H1 (cell line): ENCODE results near the gene GLB1L3. TPM values are rescaled to one million over a fixed set of nuclear protein-coding genes. Genes with fewer than 3 reads are reported as not detected.

ENCODE experiments used
- CTCF ChIA-PET: fragments of 300-600 bp; sonication (Branson Sonifier 250); formaldehyde crosslinking; loops from one replicate; lab custom pipeline; 2021; ENCODE audit not compliant: partially characterized antibody; lab: Charles Lee
- POLR2A ChIA-PET: fragments of 300-600 bp; sonication (Branson Sonifier 250); formaldehyde crosslinking; loops from one replicate; lab custom pipeline; 2021; ENCODE audit warnings: inconsistent platforms; ENCODE audit not compliant: partially characterized antibody; lab: Charles Lee
- DNase-seq, 2 experiments: peaks; one replicate each; pipeline versions ENCODE4 v3.0.0 to v3.0.0-alpha.2; 2010 to 2022; ENCODE audit warnings: low spot score in 2 of 2, low read depth in 1 of 2, mixed read lengths in 1 of 2
- FAIRE-seq: peaks from 2 replicates; lab custom pipeline; 2011; peaks lifted over from hg19 to GRCh38; lab: Jason Lieb, UNC
- H2AFZ ChIP-seq: 2 replicates; pipeline ENCODE4 v1.8.1; 2012; ENCODE audit warnings: low read length, inconsistent platforms
- H2AK5ac ChIP-seq: 2 replicates; pipeline ENCODE4 v1.6.1; 2013; ENCODE audit warnings: low read depth, low read length
- H2BK120ac ChIP-seq: replicated peaks from 2 replicates; pipeline ENCODE3; 2013; ENCODE audit warnings: low read depth, low read length, inconsistent platforms
- H2BK12ac ChIP-seq: 2 replicates; pipeline ENCODE4 v1.6.1; 2013; ENCODE audit warnings: low read depth, low read length
- H2BK15ac ChIP-seq: 2 replicates; pipeline ENCODE4 v1.6.1; 2013; ENCODE audit warnings: low read length
- H2BK20ac ChIP-seq: 2 replicates; pipeline ENCODE4 v1.6.1; 2013; ENCODE audit warnings: low read length
- H2BK5ac ChIP-seq: 2 replicates; pipeline ENCODE4 v1.6.1; 2013; ENCODE audit warnings: low read depth, low read length
- H3K14ac ChIP-seq: 2 replicates; pipeline ENCODE4 v1.6.1; 2013; ENCODE audit warnings: inconsistent platforms; ENCODE audit not compliant: insufficient read length
- H3K18ac ChIP-seq: 2 replicates; pipeline ENCODE4 v1.6.1; 2013; ENCODE audit warnings: low read length; ENCODE audit errors: extremely low read depth
- H3K23ac ChIP-seq: 2 replicates; pipeline ENCODE4 v1.6.1; 2013; ENCODE audit warnings: inconsistent platforms; ENCODE audit not compliant: insufficient read length
- H3K23me2 ChIP-seq: 2 replicates; pipeline ENCODE4 v1.6.1; 2013; ENCODE audit warnings: low read depth, low read length
- H3K27ac ChIP-seq: 2 replicates; pipeline ENCODE4 v1.6.1; 2011; ENCODE audit warnings: low read depth, low read length, inconsistent platforms
- H3K27me3 ChIP-seq, 4 experiments: replicated peaks in 1 of 4; 1 replicate in 1 of 4; 2 replicates in 3 of 4; pipeline versions ENCODE4 v1.6.1 to v1.8.1; 2011 to 2013; ENCODE audit warnings: low read length in 3 of 4, mild to moderate bottlenecking in 3 of 4, inconsistent platforms in 2 of 4, mixed read lengths in 2 of 4, moderate library complexity in 1 of 4; ENCODE audit not compliant: control insufficient read depth in 3 of 4, insufficient read depth in 3 of 4; ENCODE audit errors: extremely low read depth in 1 of 4
- H3K36me3 ChIP-seq, 4 experiments: 2 replicates each; pipeline versions ENCODE4 v1.6.1 to v1.8.1; 2011 to 2013; ENCODE audit warnings: mild to moderate bottlenecking in 4 of 4, low read length in 3 of 4, moderate library complexity in 2 of 4, control low read depth in 1 of 4, inconsistent platforms in 1 of 4; ENCODE audit not compliant: insufficient read depth in 4 of 4, control insufficient read depth in 2 of 4
- H3K4ac ChIP-seq: replicated peaks from 2 replicates; pipeline ENCODE3; 2013; ENCODE audit warnings: low read length, low read depth, mixed read lengths, inconsistent platforms; ENCODE audit not compliant: insufficient read length
- H3K4me1 ChIP-seq, 4 experiments: replicated peaks in 1 of 4; 1 replicate in 1 of 4; 2 replicates in 3 of 4; pipeline versions ENCODE4 v1.6.1 to v1.8.1; 2011 to 2013; ENCODE audit warnings: low read length in 3 of 4, inconsistent platforms in 2 of 4, mixed read lengths in 1 of 4; ENCODE audit not compliant: insufficient read depth in 4 of 4, control insufficient read depth in 3 of 4
- H3K4me2 ChIP-seq, 2 experiments: 2 replicates each; pipeline versions ENCODE4 v1.6.1 to v1.8.1; 2011 to 2013; ENCODE audit warnings: low read depth in 2 of 2, low read length in 2 of 2, control low read depth in 1 of 2, inconsistent platforms in 1 of 2, mild to moderate bottlenecking in 1 of 2; ENCODE audit not compliant: insufficient read depth in 1 of 2
- H3K4me3 ChIP-seq, 4 experiments: fragments of 200-600, 300-600 bp in 1 of 4; sonication (generic), shearing (Covaris generic), sonication (Bioruptor Twin) in 1 of 4; 2 replicates each; pipeline versions ENCODE4 v1.5.1 to v1.8.1; 2011 to 2016; ENCODE audit warnings: low read length in 4 of 4, low read depth in 3 of 4, control low read depth in 2 of 4, inconsistent platforms in 2 of 4, mild to moderate bottlenecking in 2 of 4, mixed read lengths in 1 of 4, moderate library complexity in 1 of 4; ENCODE audit not compliant: insufficient read depth in 2 of 4; ENCODE audit errors: extremely low read depth in 1 of 4
- H3K56ac ChIP-seq: replicated peaks from 2 replicates; pipeline ENCODE3; 2013; ENCODE audit warnings: low read depth, mild to moderate bottlenecking, mixed read lengths, low read length, inconsistent platforms; ENCODE audit not compliant: insufficient read length
- H3K79me1 ChIP-seq: 2 replicates; pipeline ENCODE4 v1.6.1; 2013; ENCODE audit warnings: low read depth, low read length, control low read depth
- H3K79me2 ChIP-seq, 2 experiments: 2 replicates each; pipeline versions ENCODE4 v1.6.1 to v1.8.1; 2012 to 2013; ENCODE audit warnings: low read length in 2 of 2, mild to moderate bottlenecking in 2 of 2, inconsistent platforms in 1 of 2; ENCODE audit not compliant: insufficient read depth in 2 of 2, control insufficient read depth in 1 of 2
- H3K9ac ChIP-seq, 4 experiments: replicated peaks in 1 of 4; 1 replicate in 1 of 4; 2 replicates in 3 of 4; pipeline versions ENCODE4 v1.6.1 to v1.8.1; 2011 to 2013; ENCODE audit warnings: low read depth in 3 of 4, low read length in 3 of 4, control low read depth in 2 of 4, mild to moderate bottlenecking in 2 of 4, moderate library complexity in 2 of 4, inconsistent platforms in 1 of 4; ENCODE audit errors: extremely low read depth in 1 of 4
- H3K9me3 ChIP-seq, 2 experiments: 2 replicates each; pipeline versions ENCODE4 v1.6.1 to v1.8.1; 2012 to 2013; ENCODE audit warnings: mild to moderate bottlenecking in 2 of 2, moderate library complexity in 2 of 2, control low read depth in 1 of 2, inconsistent platforms in 1 of 2, low read depth in 1 of 2, low read length in 1 of 2, mixed read lengths in 1 of 2; ENCODE audit not compliant: insufficient read depth in 2 of 2
- H4K20me1 ChIP-seq, 2 experiments: replicated peaks in 1 of 2; 2 replicates each; pipeline versions ENCODE3 to v1.8.1; 2011 to 2013; ENCODE audit warnings: inconsistent platforms in 2 of 2, low read length in 2 of 2, mild to moderate bottlenecking in 1 of 2; ENCODE audit not compliant: insufficient read depth in 2 of 2, control insufficient read depth in 1 of 2
- H4K5ac ChIP-seq: 2 replicates; pipeline ENCODE4 v1.6.1; 2013; ENCODE audit warnings: low read length, low read depth, mixed read lengths, inconsistent platforms; ENCODE audit not compliant: insufficient read length
- H4K8ac ChIP-seq: 2 replicates; pipeline ENCODE4 v1.8.0; 2013; ENCODE audit warnings: mild to moderate bottlenecking, moderate library complexity, low read length, inconsistent platforms; ENCODE audit not compliant: insufficient read depth; ENCODE audit errors: extremely low read depth
- H4K91ac ChIP-seq: replicated peaks from 2 replicates; pipeline ENCODE3; 2013; ENCODE audit warnings: low read length, mixed read lengths, inconsistent platforms; ENCODE audit not compliant: insufficient read length
- NANOG ChIP-seq: IDR thresholded peaks from 2 replicates; pipeline ENCODE4 v1.6.1; 2011; ENCODE audit warnings: low read length, low read depth, mild to moderate bottlenecking, inconsistent platforms; ENCODE audit not compliant: insufficient read depth, poor library complexity, severe bottlenecking
- SAP30 ChIP-seq: fragments of 300-600 bp; sonication (generic); IDR thresholded peaks from 2 replicates; pipeline ENCODE4 v1.7.1; 2012; ENCODE audit warnings: low read length, moderate library complexity, mild to moderate bottlenecking, inconsistent platforms; ENCODE audit not compliant: insufficient read depth, insufficient replicate concordance
- WGBS, 2 experiments: shearing (Covaris generic) in 1 of 2; methylation state at CpG; one replicate each; pipeline versions ENCODE4 v1.1.6 to v1.1.7; 2013 to 2015; ENCODE audit warnings: low lambda C conversion rate in 2 of 2, mixed read lengths in 2 of 2, inconsistent platforms in 1 of 2, low coverage in 1 of 2, missing lambda C conversion rate in 1 of 2; ENCODE audit not compliant: insufficient replicate concordance in 2 of 2, insufficient coverage in 1 of 2, insufficient read length in 1 of 2; ENCODE audit errors: extremely low coverage in 1 of 2, missing lambda C conversion rate in 1 of 2; 5-methylcytosine and 5-hydroxymethylcytosine counted together
- polyA plus RNA-seq, 7 experiments: library from polyadenylated mRNA; depleted of rRNA in 3 of 7; stranded (reverse) in 5 of 7; unstranded in 2 of 7; fragments of >200 nt in 5 of 7; fragments of 200-250 nt in 2 of 7; gene quantifications; 1 replicate in 5 of 7; 2 replicates in 1 of 7; 4 replicates in 1 of 7; pipeline versions ENCODE4 v1.2.1 to v1.2.3, GENCODE V29; 2011 to 2013; ENCODE audit warnings: missing spikeins in 2 of 7, mixed read lengths in 2 of 7
- total RNA-seq: library from RNA; stranded (reverse); fragmentation: NEBNext Ultra II Directional; extraction: Animal tissue kit (Norgen Biotek cat#: 25700); gene quantifications from 2 replicates; pipeline ENCODE4 v1.2.1, GENCODE V29; 2021

Gene GLB1L3
- total and polyA plus RNA-seq, 2 of the 8 experiments (the other 6 are each of a cell fraction or from before 2014, with no cell fraction given): 14.9 to 33.2 TPM

GRCh38 chr11:134273317-134273712 lies 2.9 kb upstream of the GLB1L3 start:
- H3K27me3 ChIP-seq: peaks cover 0 to 7% (median 0%) of the 10 kb centered on the region in 4 experiments; a peak in 3 of 7 replicates
- H4K5ac ChIP-seq: peak overlapping the region; percentile 41
- no peak overlapping the region for H4K8ac ChIP-seq
- H3K4ac ChIP-seq: no peak overlapping the region
- no peaks in the 10 kb centered on the region for H4K20me1 ChIP-seq
- H3K18ac ChIP-seq: peak overlapping the region; percentile 56; the same call in 1 of the 2 replicates
- no peak overlapping the region for H3K9ac ChIP-seq
- FAIRE-seq (peak; percentile 19), DNase-seq (no peak)
- peak overlapping the region; percentile 61; the same call in 1 of the 2 replicates for H2BK5ac ChIP-seq
- H2AK5ac ChIP-seq: no peak overlapping the region
- no peaks in the 10 kb centered on the region for H3K9me3 ChIP-seq
- H3K14ac ChIP-seq: no peak overlapping the region
- WGBS, 2 experiments: 7% methylated on average over 3 of the region's 3 CpGs; no CpG with 5 or more reads in 1 of the 2 experiments
- peak overlapping the region; percentile 29 to 92 (median 89); a peak in 7 of 8 replicates for H3K4me3 ChIP-seq
- H2BK120ac ChIP-seq: no peak overlapping the region
- H3K23me2 ChIP-seq: peaks cover 18% of the 10 kb centered on the region
- no peak overlapping the region for H2BK15ac ChIP-seq
- peaks cover 3% of the 10 kb centered on the region; the same call in 1 of the 2 replicates for H3K79me1 ChIP-seq
- H3K79me2 ChIP-seq: peaks cover 3 to 62% of the 10 kb centered on the region in 2 experiments; a peak in 2 of 4 replicates
- no peak for TF ChIP-seq NANOG
- TF ChIP-seq SAP30: peak; percentile 3
- peaks cover 8 to 28% (median 19%) of the 10 kb centered on the region in 4 experiments for H3K4me1 ChIP-seq
- ChIA-PET CTCF (interaction anchor here (0.6 to 12.0 kb wide), 11 partner anchors 10 to 73 kb away, joined by 3 to 114 read pairs (median 3); partner anchors contain the start of gene NCAPD3), POLR2A (interaction anchor here (0.9 to 7.7 kb wide), 9 partner anchors 8 to 85 kb away, joined by 3 to 76 read pairs (median 4); partner anchors contain the start of genes ACAD8, GLB1L2, NCAPD3 and THYN1)
- no peak overlapping the region for H4K91ac ChIP-seq
- H3K4me2 ChIP-seq: peak overlapping the region; percentile 92 to 95
- no peak overlapping the region for H2BK12ac ChIP-seq
- H2BK20ac ChIP-seq: no peak overlapping the region
- no peak overlapping the region for H3K56ac ChIP-seq
- H3K23ac ChIP-seq: no peak overlapping the region
- H2AFZ ChIP-seq: no peak overlapping the region
- 0 out of 8 replicates have a peak, but pooled peaks cover 0 to under 1% (median 0%) of the 10 kb centered on the region in 4 experiments for H3K36me3 ChIP-seq
- H3K27ac ChIP-seq: no peak overlapping the region
